ENCODE results near the gene BTBD9. TPM values are rescaled to one million over a fixed set of nuclear protein-coding genes. Genes with fewer than 3 reads are reported as not detected.

BTBD9 gene
- total RNA-seq, 1 donor from 2014 or later: 24.1 TPM

- Histone ChIP-seq H3K27ac (no peak overlapping the region), H3K4me1 (no peaks in the 10 kb centered on the region), H3K4me3 (no peak overlapping the region), H3K36me3 (no peaks in the 10 kb centered on the region), H3K27me3 (no peaks in the 10 kb centered on the region), H3K9me3 (no peaks in the 10 kb centered on the region)
- no peak for TF ChIP-seq POLR2AphosphoS5 (IDR thresholded peaks at IDR 0.05; ENCODE audit: insufficient read depth in 1 of 2, low read depth in 1 of 2)
- no peak for TF ChIP-seq POLR2A (IDR thresholded peaks at IDR 0.05)
- TF ChIP-seq CTCF (IDR thresholded peaks at IDR 0.05): no peak
- intact Hi-C loops (cut with DNase I): no loop called here
- no peak for DNase-seq (ENCODE audit: extremely low spot score in 2 of 2)
These were observed 185.9 kb downstream of the BTBD9 start for GRCh38 chr6:38453861-38454260.

GRCh38 chr6:38452816-38453660, 186.7 kb downstream of the BTBD9 start:
- Histone ChIP-seq H3K27me3 (no peaks in the 10 kb centered on the region), H3K4me1 (no peaks in the 10 kb centered on the region), H3K9me3 (no peaks in the 10 kb centered on the region), H3K4me3 (no peak overlapping the region), H3K27ac (no peak overlapping the region), H3K36me3 (no peaks in the 10 kb centered on the region)
- TF ChIP-seq POLR2A (IDR thresholded peaks at IDR 0.05) (no peak), CTCF (IDR thresholded peaks at IDR 0.05) (no peak), POLR2AphosphoS5 (IDR thresholded peaks at IDR 0.05; ENCODE audit: insufficient read depth in 1 of 2, low read depth in 1 of 2) (no peak)
- no peak for DNase-seq (ENCODE audit: extremely low spot score in 2 of 2)
- intact Hi-C loops (cut with DNase I): no loop called here

- Histone ChIP-seq H3K27me3 (no peaks in the 10 kb centered on the region), H3K36me3 (no peaks in the 10 kb centered on the region), H3K9me3 (no peaks in the 10 kb centered on the region), H3K4me1 (no peaks in the 10 kb centered on the region), H3K4me3 (no peak overlapping the region), H3K27ac (no peak overlapping the region)
- intact Hi-C loops (cut with DNase I): no loop called here
- no peak for DNase-seq (ENCODE audit: extremely low spot score in 2 of 2)
- TF ChIP-seq CTCF (IDR thresholded peaks at IDR 0.05) (no peak), POLR2AphosphoS5 (IDR thresholded peaks at IDR 0.05; ENCODE audit: insufficient read depth in 1 of 2, low read depth in 1 of 2) (no peak), POLR2A (IDR thresholded peaks at IDR 0.05) (no peak)
These were observed 189.0 kb downstream of the BTBD9 start for GRCh38 chr6:38450717-38451116.

- no peak overlapping the region for H3K27ac ChIP-seq
- H3K36me3 ChIP-seq: no peaks in the 10 kb centered on the region
- no peak for DNase-seq (ENCODE audit: extremely low spot score in 2 of 2)
- no peaks in the 10 kb centered on the region for H3K9me3 ChIP-seq
- H3K4me3 ChIP-seq: no peak overlapping the region
- intact Hi-C loops (cut with DNase I): no loop called here
- no peak for TF ChIP-seq POLR2A (IDR thresholded peaks at IDR 0.05)
- H3K27me3 ChIP-seq: no peaks in the 10 kb centered on the region
- H3K4me1 ChIP-seq: no peaks in the 10 kb centered on the region
These were observed 193.8 kb downstream of the BTBD9 start for GRCh38 chr6:38445925-38446324.

GRCh38 chr6:38445336-38445735, 194.4 kb downstream of the BTBD9 start:
- Histone ChIP-seq H3K9me3 (no peaks in the 10 kb centered on the region), H3K27me3 (no peaks in the 10 kb centered on the region), H3K4me3 (no peak overlapping the region), H3K27ac (no peak overlapping the region), H3K4me1 (no peaks in the 10 kb centered on the region), H3K36me3 (no peaks in the 10 kb centered on the region)
- TF ChIP-seq POLR2AphosphoS5 (IDR thresholded peaks at IDR 0.05; ENCODE audit: insufficient read depth in 1 of 2, low read depth in 1 of 2) (no peak), CTCF (IDR thresholded peaks at IDR 0.05) (no peak), POLR2A (IDR thresholded peaks at IDR 0.05) (no peak)
- intact Hi-C loops (cut with DNase I): no loop called here
- DNase-seq (ENCODE audit: extremely low spot score in 2 of 2): no peak

Measured in vagina (tissue), 2 donors.